ENCODE measurements around the gene ALOXE3.

GRCh38 chr17:8069587-8069860, 48.8 kb downstream of the ALOXE3 start:
- TF ChIP-seq CTCF (IDR thresholded peaks at IDR 0.05; ENCODE audit: low read depth, low read length, missing input control) (no peak), ATF3 (IDR thresholded peaks at IDR 0.05) (no peak), SP1 (IDR thresholded peaks at IDR 0.05) (no peak), RXRA (IDR thresholded peaks at IDR 0.05) (no peak), GABPA (IDR thresholded peaks at IDR 0.05 in 1 of 2, conservative IDR thresholded peaks at IDR 0.05 in 1 of 2) (no peak), MAX (IDR thresholded peaks at IDR 0.05) (no peak), YY1 (IDR thresholded peaks at IDR 0.05) (no peak), EGR1 (IDR thresholded peaks at IDR 0.05; ENCODE audit: low read depth in 2 of 2) (no peak), JUND (IDR thresholded peaks at IDR 0.05) (no peak)

Data from liver (tissue), 3 donors.